Right lobe of liver (tissue), 4 donors: ENCODE measurements around the gene ATXN1.

Experiments
- POLR2A ChIP-seq: fragments of 450-650 bp; IDR thresholded peaks from one replicate; pipeline ENCODE4 v1.6.1; 2017; ENCODE audit warnings: antibody characterized with exemption, mild to moderate bottlenecking
- TF ChIP-seq, protein P1 (sequence below), 4 donors: fragments of 200-600 bp in 3 of 4; fragments of 450-650 bp in 1 of 4; IDR thresholded peaks; one replicate each; pipeline versions ENCODE4 v1.5.1 to v1.8.0; 2016 to 2022; ENCODE audit warnings: antibody characterized with exemption in 4 of 4, mild to moderate bottlenecking in 2 of 4
- donor health status: DM: no; HTN: no; CAD: no.
- donor health status: DM: no; HTN: no; CAD: no.
- donor health status: DM: no; HTN: yes; CAD: no.

DNA sequence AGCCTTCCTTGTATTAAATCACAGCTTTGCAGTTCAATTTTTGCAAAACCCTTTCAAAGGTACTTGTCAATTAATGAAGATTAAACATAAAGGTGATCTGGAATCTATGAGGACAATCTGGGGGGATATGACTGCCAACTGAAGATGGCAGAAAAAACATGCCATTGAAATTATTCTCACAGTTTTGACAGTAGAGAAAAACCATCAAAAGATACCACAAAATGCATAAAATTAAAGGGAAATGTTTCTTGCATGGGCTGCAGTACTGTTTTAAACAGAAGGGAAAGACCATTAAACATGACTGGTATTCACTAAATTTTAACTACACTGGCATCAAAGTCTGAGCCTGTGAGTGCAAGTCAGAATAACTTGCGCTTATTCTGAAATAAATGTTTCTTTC lies 194.2 kb downstream of the ATXN1 start:
- TF ChIP-seq, protein P1, sequence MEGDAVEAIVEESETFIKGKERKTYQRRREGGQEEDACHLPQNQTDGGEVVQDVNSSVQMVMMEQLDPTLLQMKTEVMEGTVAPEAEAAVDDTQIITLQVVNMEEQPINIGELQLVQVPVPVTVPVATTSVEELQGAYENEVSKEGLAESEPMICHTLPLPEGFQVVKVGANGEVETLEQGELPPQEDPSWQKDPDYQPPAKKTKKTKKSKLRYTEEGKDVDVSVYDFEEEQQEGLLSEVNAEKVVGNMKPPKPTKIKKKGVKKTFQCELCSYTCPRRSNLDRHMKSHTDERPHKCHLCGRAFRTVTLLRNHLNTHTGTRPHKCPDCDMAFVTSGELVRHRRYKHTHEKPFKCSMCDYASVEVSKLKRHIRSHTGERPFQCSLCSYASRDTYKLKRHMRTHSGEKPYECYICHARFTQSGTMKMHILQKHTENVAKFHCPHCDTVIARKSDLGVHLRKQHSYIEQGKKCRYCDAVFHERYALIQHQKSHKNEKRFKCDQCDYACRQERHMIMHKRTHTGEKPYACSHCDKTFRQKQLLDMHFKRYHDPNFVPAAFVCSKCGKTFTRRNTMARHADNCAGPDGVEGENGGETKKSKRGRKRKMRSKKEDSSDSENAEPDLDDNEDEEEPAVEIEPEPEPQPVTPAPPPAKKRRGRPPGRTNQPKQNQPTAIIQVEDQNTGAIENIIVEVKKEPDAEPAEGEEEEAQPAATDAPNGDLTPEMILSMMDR (IDR thresholded peaks at IDR 0.05), result no peak
- no peak for TF ChIP-seq POLR2A
